ENCODE measurements around the gene ZNF256. TPM values are rescaled to one million over a fixed set of nuclear protein-coding genes. Genes with fewer than 3 reads are reported as not detected.

The ZNF256 gene
- total RNA-seq, 1 experiment from 2014 or later = not detected

DNA sequence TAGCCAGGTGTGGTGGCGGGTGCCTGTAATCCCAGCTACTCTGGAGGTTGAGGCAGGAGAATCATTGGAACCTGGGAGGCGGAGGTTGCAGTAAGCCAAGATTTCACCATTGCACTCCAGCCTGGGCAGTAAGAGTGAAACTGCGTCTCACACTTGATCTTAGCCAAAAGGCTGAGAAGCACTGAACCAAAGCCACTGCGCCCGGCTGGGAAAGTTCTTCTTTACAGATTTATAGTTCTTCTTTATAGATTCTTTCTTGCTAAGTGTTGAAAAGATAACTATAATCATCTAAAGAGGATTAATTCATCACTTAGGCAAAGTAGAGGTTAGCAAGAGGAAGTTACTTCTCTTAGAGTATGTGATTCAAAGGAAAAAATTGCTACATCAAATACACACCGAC, 42.2 kb downstream of the ZNF256 start:
- H3K4me2 ChIP-seq (ENCODE audit: low read length) = no peak overlapping the region
- H2AFZ ChIP-seq (ENCODE audit: low read depth, low read length, poor library complexity, severe bottlenecking) = no peak overlapping the region
- no peaks in the 10 kb centered on the region for H3K27me3 ChIP-seq (ENCODE audit: insufficient read depth, low read length)
- H3K9ac ChIP-seq (ENCODE audit: low read length) = no peak overlapping the region
- H4K20me1 ChIP-seq (ENCODE audit: insufficient read depth) = no peaks in the 10 kb centered on the region
- TF ChIP-seq CBX3 (IDR thresholded peaks at IDR 0.05; ENCODE audit: low read depth) (no peak), ZNF274 (IDR thresholded peaks at IDR 0.05; ENCODE audit: low read depth, low read length) (no peak), FOSL1 (IDR thresholded peaks at IDR 0.05; ENCODE audit: low read depth) (no peak), TCF7L2 (IDR thresholded peaks at IDR 0.05; ENCODE audit: borderline replicate concordance, extremely low read depth, insufficient read depth, insufficient read length) (no peak), EGR1 (IDR thresholded peaks at IDR 0.05; ENCODE audit: low read depth) (no peak), SRF (IDR thresholded peaks at IDR 0.05; ENCODE audit: low read depth) (no peak), POLR2A (IDR thresholded peaks at IDR 0.05; ENCODE audit: borderline replicate concordance, extremely low read depth, insufficient read depth, insufficient read length) (no peak), ELF1 (IDR thresholded peaks at IDR 0.05; ENCODE audit: borderline replicate concordance, low read depth) (no peak), EZH2phosphoT487 (IDR thresholded peaks at IDR 0.05; ENCODE audit: borderline replicate concordance) (no peak), ZFX (IDR thresholded peaks at IDR 0.05) (no peak), YY1 (IDR thresholded peaks at IDR 0.05; ENCODE audit: extremely low read depth, insufficient replicate concordance, low read depth, low read length) (no peak), JUND (IDR thresholded peaks at IDR 0.05) (no peak), RAD21 (IDR thresholded peaks at IDR 0.05; ENCODE audit: low read depth) (no peak)
- TF ChIP-seq, protein P1, sequence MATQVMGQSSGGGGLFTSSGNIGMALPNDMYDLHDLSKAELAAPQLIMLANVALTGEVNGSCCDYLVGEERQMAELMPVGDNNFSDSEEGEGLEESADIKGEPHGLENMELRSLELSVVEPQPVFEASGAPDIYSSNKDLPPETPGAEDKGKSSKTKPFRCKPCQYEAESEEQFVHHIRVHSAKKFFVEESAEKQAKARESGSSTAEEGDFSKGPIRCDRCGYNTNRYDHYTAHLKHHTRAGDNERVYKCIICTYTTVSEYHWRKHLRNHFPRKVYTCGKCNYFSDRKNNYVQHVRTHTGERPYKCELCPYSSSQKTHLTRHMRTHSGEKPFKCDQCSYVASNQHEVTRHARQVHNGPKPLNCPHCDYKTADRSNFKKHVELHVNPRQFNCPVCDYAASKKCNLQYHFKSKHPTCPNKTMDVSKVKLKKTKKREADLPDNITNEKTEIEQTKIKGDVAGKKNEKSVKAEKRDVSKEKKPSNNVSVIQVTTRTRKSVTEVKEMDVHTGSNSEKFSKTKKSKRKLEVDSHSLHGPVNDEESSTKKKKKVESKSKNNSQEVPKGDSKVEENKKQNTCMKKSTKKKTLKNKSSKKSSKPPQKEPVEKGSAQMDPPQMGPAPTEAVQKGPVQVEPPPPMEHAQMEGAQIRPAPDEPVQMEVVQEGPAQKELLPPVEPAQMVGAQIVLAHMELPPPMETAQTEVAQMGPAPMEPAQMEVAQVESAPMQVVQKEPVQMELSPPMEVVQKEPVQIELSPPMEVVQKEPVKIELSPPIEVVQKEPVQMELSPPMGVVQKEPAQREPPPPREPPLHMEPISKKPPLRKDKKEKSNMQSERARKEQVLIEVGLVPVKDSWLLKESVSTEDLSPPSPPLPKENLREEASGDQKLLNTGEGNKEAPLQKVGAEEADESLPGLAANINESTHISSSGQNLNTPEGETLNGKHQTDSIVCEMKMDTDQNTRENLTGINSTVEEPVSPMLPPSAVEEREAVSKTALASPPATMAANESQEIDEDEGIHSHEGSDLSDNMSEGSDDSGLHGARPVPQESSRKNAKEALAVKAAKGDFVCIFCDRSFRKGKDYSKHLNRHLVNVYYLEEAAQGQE (IDR thresholded peaks at IDR 0.05; ENCODE audit: low read depth) = no peak
- TF ChIP-seq, protein P2, sequence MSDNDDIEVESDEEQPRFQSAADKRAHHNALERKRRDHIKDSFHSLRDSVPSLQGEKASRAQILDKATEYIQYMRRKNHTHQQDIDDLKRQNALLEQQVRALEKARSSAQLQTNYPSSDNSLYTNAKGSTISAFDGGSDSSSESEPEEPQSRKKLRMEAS (IDR thresholded peaks at IDR 0.05) = no peak
- TF ChIP-seq, protein P3, sequence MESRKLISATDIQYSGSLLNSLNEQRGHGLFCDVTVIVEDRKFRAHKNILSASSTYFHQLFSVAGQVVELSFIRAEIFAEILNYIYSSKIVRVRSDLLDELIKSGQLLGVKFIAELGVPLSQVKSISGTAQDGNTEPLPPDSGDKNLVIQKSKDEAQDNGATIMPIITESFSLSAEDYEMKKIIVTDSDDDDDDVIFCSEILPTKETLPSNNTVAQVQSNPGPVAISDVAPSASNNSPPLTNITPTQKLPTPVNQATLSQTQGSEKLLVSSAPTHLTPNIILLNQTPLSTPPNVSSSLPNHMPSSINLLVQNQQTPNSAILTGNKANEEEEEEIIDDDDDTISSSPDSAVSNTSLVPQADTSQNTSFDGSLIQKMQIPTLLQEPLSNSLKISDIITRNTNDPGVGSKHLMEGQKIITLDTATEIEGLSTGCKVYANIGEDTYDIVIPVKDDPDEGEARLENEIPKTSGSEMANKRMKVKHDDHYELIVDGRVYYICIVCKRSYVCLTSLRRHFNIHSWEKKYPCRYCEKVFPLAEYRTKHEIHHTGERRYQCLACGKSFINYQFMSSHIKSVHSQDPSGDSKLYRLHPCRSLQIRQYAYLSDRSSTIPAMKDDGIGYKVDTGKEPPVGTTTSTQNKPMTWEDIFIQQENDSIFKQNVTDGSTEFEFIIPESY (IDR thresholded peaks at IDR 0.05; ENCODE audit: extremely low read depth, insufficient replicate concordance, low read length) = no peak
- RAD21 ChIA-PET (ENCODE audit: low non-redundant PET in 1 of 2, low total read pairs in 2 of 2, uncharacterized antibody in 2 of 2, unreplicated experiment in 2 of 2) = no interaction called here
- no TSS peak for BruUV-seq (replicated peaks)
- CTCF ChIA-PET = no interaction called here
- no peaks in the 10 kb centered on the region for H3K9me2 ChIP-seq (ENCODE audit: insufficient read depth)
- POLR2A ChIA-PET = no interaction called here
- H3K79me2 ChIP-seq (ENCODE audit: insufficient read depth, low read length) = no peaks in the 10 kb centered on the region
- H3K4me1 ChIP-seq (ENCODE audit: control insufficient read depth in 1 of 2, insufficient read depth in 2 of 2, low read length in 2 of 2) = no peaks in the 10 kb centered on the region
- H3K27ac ChIP-seq (ENCODE audit: low read depth, low read length) = no peak overlapping the region
- DNase-seq (ENCODE audit: low read depth, low spot score) (no peak), ATAC-seq (no peak)
- H3K36me3 ChIP-seq (ENCODE audit: control insufficient read depth in 1 of 2, insufficient read depth in 2 of 2, low read length in 2 of 2) = no peaks in the 10 kb centered on the region; a peak in 1 of 4 replicates
- intact Hi-C loops (cut with micrococcal nuclease) = loop anchor here (10.0 kb wide), 1 partner anchor 500 kb away; no protein-coding TSS in a partner anchor
- no peak overlapping the region for H3K4me3 ChIP-seq (replicated peaks in 1 of 2; ENCODE audit: low read depth in 1 of 2, low read length in 2 of 2)
- H3K9me3 ChIP-seq (ENCODE audit: control insufficient read depth in 1 of 2, insufficient read depth in 1 of 2, low read depth in 1 of 2, low read length in 2 of 2) = peaks cover 0 to 3% of the 10 kb centered on the region in 2 experiments; a peak in 1 of 4 replicates
